GM13976 (cell line): ENCODE data around the gene ARHGEF39.

Source experiments
- DNase-seq: peaks from one replicate; pipeline ENCODE4 v3.0.0; 2012; ENCODE audit warnings: low spot score
- in situ Hi-C: fragments of 300-500 bp; cut with MboI; formaldehyde crosslinking; loops from one replicate; pipeline ENCODE4 v1.12.0; 2022; ENCODE audit warnings: low sequenced_read_pairs, mixed read lengths, inconsistent platforms; ENCODE audit not compliant: unreplicated experiment
- TF ChIP-seq, protein P1 (sequence below): IDR thresholded peaks from 2 replicates; pipeline ENCODE4 v1.5.1; 2012; ENCODE audit warnings: borderline replicate concordance, mild to moderate bottlenecking; ENCODE audit not compliant: insufficient read depth; ENCODE audit errors: extremely low read depth, missing control alignments, control extremely low read depth

Gene ARHGEF39, protein sequence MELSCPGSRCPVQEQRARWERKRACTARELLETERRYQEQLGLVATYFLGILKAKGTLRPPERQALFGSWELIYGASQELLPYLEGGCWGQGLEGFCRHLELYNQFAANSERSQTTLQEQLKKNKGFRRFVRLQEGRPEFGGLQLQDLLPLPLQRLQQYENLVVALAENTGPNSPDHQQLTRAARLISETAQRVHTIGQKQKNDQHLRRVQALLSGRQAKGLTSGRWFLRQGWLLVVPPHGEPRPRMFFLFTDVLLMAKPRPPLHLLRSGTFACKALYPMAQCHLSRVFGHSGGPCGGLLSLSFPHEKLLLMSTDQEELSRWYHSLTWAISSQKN

DNA sequence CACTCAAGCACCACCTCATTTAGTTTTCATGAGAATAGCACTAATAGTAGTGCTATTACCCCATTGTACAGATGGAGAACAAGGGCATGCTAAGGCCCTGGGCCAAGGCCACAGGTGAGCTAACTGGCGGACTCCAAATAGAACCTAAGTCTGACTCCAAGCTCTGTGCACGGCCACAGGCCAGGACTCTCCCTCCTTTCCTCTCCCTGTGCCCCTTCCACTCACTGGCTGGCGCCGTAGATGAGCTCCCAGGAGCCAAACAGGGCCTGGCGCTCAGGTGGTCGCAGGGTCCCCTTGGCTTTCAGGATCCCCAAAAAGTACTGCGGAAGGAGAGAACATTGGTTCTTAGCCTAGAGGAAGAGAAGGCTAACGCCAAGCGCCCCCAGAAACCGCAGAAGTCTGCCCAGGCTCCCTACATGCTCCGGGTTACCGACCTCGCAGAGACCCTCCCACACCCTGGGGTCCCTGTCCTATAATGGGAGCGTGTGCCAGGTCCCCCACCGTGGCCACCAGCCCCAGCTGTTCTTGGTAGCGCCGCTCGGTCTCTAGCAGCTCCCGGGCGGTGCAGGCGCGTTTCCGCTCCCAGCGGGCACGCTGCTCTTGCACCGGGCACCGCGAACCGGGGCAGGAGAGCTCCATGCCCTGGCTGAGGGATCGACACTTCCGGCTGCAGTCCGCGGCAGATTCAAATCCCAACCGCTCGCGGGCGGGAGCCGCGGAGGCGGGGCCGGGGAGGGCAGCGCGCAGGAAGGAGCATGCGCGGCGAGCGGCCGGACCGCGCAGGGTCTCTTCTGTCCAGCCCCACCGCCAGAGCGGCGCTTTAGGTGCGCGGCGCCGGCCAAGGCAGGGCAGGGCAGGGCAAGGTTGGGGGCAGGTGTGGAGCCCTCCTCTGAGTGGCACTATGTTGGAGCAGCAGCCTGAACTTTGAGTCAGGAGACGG, at the start of gene ARHGEF39:
Gene ARHGEF39 (minus strand): TSS at position 665 of the 940 bp plus-strand sequence. CDS start 26 bp downstream, at position 639.
- TF ChIP-seq, protein P1, sequence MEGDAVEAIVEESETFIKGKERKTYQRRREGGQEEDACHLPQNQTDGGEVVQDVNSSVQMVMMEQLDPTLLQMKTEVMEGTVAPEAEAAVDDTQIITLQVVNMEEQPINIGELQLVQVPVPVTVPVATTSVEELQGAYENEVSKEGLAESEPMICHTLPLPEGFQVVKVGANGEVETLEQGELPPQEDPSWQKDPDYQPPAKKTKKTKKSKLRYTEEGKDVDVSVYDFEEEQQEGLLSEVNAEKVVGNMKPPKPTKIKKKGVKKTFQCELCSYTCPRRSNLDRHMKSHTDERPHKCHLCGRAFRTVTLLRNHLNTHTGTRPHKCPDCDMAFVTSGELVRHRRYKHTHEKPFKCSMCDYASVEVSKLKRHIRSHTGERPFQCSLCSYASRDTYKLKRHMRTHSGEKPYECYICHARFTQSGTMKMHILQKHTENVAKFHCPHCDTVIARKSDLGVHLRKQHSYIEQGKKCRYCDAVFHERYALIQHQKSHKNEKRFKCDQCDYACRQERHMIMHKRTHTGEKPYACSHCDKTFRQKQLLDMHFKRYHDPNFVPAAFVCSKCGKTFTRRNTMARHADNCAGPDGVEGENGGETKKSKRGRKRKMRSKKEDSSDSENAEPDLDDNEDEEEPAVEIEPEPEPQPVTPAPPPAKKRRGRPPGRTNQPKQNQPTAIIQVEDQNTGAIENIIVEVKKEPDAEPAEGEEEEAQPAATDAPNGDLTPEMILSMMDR: peak; percentile 51
- in situ Hi-C loops: no loop called here

DNA sequence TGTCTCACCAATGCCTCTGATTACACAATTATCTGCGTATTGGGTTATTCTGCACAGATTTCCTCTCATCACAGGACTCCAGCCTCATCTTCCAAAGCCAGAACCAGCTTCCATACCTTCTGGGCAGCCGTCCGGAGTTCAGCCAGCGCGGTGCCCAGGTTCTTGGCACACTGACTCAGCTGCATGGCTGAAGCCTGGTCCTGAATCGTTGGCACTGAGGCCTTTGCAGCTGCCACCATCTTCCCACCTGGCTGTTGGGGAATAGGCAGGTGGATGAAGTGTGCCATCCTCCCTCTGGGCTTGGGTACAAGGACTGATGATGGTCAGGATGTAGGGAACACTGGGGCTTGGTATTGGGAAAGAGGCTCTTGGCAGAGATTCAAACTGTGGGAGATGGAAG, 49.1 kb upstream of the ARHGEF39 start:
- TF ChIP-seq, protein P1: no peak
- DNase-seq: no peak
- in situ Hi-C loops: no loop called here

More for the DNA sequence above, at the start of gene ARHGEF39:
- peak; percentile 94 for DNase-seq

DNA sequence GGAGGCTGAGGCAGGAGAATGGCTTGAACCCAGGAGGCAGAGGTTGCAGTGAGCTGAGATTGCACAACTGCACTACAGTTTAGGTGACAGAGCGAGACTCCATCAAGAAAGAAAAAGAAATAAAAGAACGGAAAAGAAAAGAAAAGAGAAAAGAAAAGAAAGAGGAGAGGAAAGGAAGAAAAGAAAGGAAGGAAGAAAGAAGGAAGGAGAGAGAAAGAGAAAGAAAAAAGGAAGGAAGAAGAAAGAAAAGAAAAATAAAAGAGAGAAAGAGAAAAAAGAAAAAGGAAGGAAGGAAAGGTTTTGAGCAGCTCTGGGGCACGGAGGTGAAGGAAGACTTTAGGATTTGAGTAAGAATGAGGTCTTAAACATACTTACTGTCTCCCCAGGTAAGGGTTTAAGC, 48.6 kb upstream of the ARHGEF39 start:
- no peak for DNase-seq
- in situ Hi-C loops: no loop called here
- TF ChIP-seq, protein P1: no peak

DNA sequence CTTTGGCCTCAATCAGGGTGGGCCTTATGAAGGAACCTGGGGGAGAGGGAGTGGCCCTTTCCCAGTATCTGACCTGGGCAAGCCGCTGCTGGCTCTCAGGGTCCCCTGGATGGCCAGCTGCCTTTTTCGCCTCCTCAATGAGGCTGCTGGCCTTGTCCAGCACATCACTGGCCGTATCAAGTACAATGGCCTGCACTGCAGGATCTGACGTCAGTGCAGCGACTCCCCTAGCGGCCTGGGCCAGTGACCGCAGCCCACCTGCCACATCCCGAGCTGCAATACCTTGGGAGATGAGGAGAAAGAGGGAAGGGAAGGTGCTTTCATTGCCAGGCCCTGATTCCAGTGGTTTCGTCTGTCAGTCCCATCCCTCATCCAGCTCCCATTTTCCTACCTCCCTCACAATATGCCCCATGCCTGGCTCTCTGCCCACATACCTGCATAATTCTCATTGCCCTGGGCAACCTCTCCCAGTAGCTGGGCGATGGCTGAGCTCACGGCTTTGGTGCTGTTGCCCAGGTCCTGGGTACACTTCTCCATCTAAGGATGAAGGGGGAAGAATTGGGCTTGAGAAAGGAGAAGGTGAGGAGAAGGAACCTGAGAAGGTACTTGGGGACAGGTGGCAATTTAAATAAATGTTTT, 47.9 kb upstream of the ARHGEF39 start:
- TF ChIP-seq, protein P1: no peak
- in situ Hi-C loops: no loop called here
- DNase-seq: no peak

DNA sequence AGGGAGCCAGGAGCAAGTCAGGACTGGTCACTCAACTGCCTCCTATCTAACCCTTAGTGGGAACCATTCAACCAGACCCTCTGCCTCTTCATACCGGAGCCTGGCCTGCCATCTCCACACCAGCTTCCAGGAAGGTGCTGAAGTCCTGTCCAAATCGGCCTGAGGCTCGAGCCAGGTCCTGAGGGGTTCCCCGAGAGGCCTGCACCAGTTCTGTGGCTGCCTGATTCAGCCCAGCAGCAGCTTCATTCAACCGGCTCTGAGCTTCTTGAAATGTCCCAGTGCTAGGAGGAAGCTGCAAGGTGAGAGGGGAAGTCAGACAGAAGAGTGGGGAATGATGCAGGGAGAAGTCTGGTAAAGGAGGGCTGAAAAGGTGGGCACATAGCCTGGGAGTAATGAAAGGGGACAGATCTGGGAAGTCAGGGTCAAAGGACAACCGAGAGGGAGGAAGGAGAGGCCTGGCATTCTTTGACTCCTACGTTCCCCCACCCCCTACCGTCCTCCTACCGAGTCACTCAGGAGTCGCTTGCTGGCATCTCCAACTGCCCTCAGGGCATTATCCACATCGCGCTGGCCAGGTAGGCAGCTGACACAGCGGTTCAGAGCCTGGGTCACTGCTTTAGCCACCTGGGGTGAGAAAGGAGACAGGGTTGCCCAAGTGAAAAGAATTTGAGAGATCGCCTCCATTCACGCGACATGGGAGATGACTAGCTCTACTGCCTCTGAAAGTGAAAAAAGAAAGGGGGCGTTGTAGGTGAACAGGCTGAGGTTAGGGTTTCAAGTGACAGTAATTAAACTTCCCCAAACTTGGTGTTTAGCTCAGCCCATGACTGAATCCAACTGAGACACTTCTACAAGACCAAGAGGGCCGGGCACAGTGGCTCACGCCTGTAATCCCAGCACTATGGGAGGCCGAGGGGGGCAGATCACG, 46.8 kb upstream of the ARHGEF39 start:
- DNase-seq: peak; percentile 68
- in situ Hi-C loops: no loop called here
- TF ChIP-seq, protein P1: no peak
